HCT116 (cell line): ENCODE measurements around the gene ARHGAP18. TPM values are rescaled to one million over a fixed set of nuclear protein-coding genes. Genes with fewer than 3 reads are reported as not detected.
A peak's percentile ranks its signal among the peaks of the same experiment; 100 is the strongest.

Experiments used
- ATAC-seq: fragments of 200-7000 bp; cut with Tn5 transposase; 2 replicates; pipeline ENCODE4 v1.9.1; 2020; ENCODE audit warnings: mild to moderate bottlenecking, moderate library complexity
- BruUV-seq: library from RNA; stranded (reverse); fragments of 400-500 nt; replicated peaks from 2 replicates; lab custom pipeline; 2021; lab: Mats Ljungman, UMichigan
- CTCF ChIA-PET: fragments of 300-600 bp; sonication (Branson Sonifier 250); formaldehyde crosslinking; loops from one replicate; lab custom pipeline; 2021; ENCODE audit warnings: antibody characterized with exemption; lab: Charles Lee
- POLR2A ChIA-PET: fragments of 300-600, 350-600 bp; sonication (Branson Sonifier 250); formaldehyde crosslinking; loops from one replicate; lab custom pipeline; 2021; ENCODE audit warnings: antibody characterized with exemption; lab: Charles Lee
- RAD21 ChIA-PET, 2 experiments: fragments of 300-600 bp; sonication (Branson Sonifier 250); formaldehyde crosslinking; loops; one replicate each; lab custom pipeline; 2023; ENCODE audit warnings: low total read pairs in 2 of 2; ENCODE audit not compliant: uncharacterized antibody in 2 of 2, unreplicated experiment in 2 of 2, low non-redundant PET in 1 of 2; lab: Charles Lee
- DNase-seq: peaks from one replicate; pipeline ENCODE4 v3.0.0-alpha.2; 2010; ENCODE audit warnings: low read depth, low spot score
- H2AFZ ChIP-seq: fragments of 200-600 bp; shearing (Covaris generic), sonication (generic); 2 replicates; pipeline ENCODE4 v1.6.1; 2017; ENCODE audit warnings: low read depth, mixed run types, mixed read lengths, antibody characterized with exemption, low read length; ENCODE audit not compliant: poor library complexity, severe bottlenecking
- H3K27ac ChIP-seq: 2 replicates; pipeline ENCODE4 v1.5.1; 2012; ENCODE audit warnings: low read depth, low read length
- H3K27me3 ChIP-seq: fragments of 200-600 bp; sonication (generic); 2 replicates; pipeline ENCODE4 v1.6.1; 2016; ENCODE audit warnings: mixed run types, low read length, mixed read lengths; ENCODE audit not compliant: insufficient read depth
- H3K36me3 ChIP-seq, 2 experiments: fragments of 200-500 bp in 1 of 2; fragments of 200-600 bp in 1 of 2; sonication (Bioruptor generic) in 1 of 2; sonication (generic) in 1 of 2; 2 replicates each; pipeline versions ENCODE4 v1.5.1 to v1.6.1; 2014 to 2016; ENCODE audit warnings: low read length in 2 of 2, inconsistent platforms in 1 of 2, mixed read lengths in 1 of 2, mixed run types in 1 of 2; ENCODE audit not compliant: insufficient read depth in 2 of 2, control insufficient read depth in 1 of 2
- H3K4me1 ChIP-seq, 2 experiments: fragments of 200-600 bp in 1 of 2; sonication (generic) in 1 of 2; 2 replicates each; pipeline versions ENCODE4 v1.5.1 to v1.6.1; 2012 to 2017; ENCODE audit warnings: low read length in 2 of 2, inconsistent platforms in 1 of 2, mild to moderate bottlenecking in 1 of 2, mixed read lengths in 1 of 2, mixed run types in 1 of 2, moderate library complexity in 1 of 2; ENCODE audit not compliant: insufficient read depth in 2 of 2, control insufficient read depth in 1 of 2
- H3K4me2 ChIP-seq: fragments of 200-600 bp; sonication (generic); 2 replicates; pipeline ENCODE4 v1.6.1; 2017; ENCODE audit warnings: mixed run types, low read length, mixed read lengths
- H3K4me3 ChIP-seq, 2 experiments: fragments of 200-600 bp in 1 of 2; sonication (generic) in 1 of 2; replicated peaks in 1 of 2; 2 replicates each; pipeline ENCODE4 v1.5.1; 2011 to 2016; ENCODE audit warnings: low read length in 2 of 2, control low read depth in 1 of 2, low read depth in 1 of 2, mild to moderate bottlenecking in 1 of 2, mixed read lengths in 1 of 2, mixed run types in 1 of 2
- H3K79me2 ChIP-seq: fragments of 200-600 bp; sonication (generic); 2 replicates; pipeline ENCODE4 v1.6.1; 2017; ENCODE audit warnings: mild to moderate bottlenecking, mixed run types, low read length, moderate library complexity, mixed read lengths; ENCODE audit not compliant: insufficient read depth
- H3K9ac ChIP-seq: fragments of 200-600 bp; sonication (generic); 2 replicates; pipeline ENCODE4 v1.6.1; 2016; ENCODE audit warnings: low read length, mixed read lengths
- H3K9me2 ChIP-seq: fragments of 200-600 bp; sonication (generic), shearing (Covaris generic); 2 replicates; pipeline ENCODE4 v1.6.1; 2017; ENCODE audit warnings: mixed run types, mild to moderate bottlenecking, moderate library complexity; ENCODE audit not compliant: insufficient read depth
- H3K9me3 ChIP-seq, 2 experiments: fragments of 200-500 bp in 1 of 2; fragments of 200-600 bp in 1 of 2; sonication (Bioruptor generic) in 1 of 2; sonication (generic) in 1 of 2; 2 replicates each; pipeline ENCODE4 v1.6.1; 2014 to 2017; ENCODE audit warnings: low read length in 2 of 2, mixed read lengths in 2 of 2, inconsistent platforms in 1 of 2, low read depth in 1 of 2, mild to moderate bottlenecking in 1 of 2, mixed run types in 1 of 2, moderate library complexity in 1 of 2; ENCODE audit not compliant: control insufficient read depth in 1 of 2, insufficient read depth in 1 of 2
- H4K20me1 ChIP-seq: fragments of 200-600 bp; sonication (generic), shearing (Covaris generic); 2 replicates; pipeline ENCODE4 v1.6.1; 2017; ENCODE audit warnings: mixed run types, mild to moderate bottlenecking, moderate library complexity; ENCODE audit not compliant: insufficient read depth
- CBX3 ChIP-seq: IDR thresholded peaks from 2 replicates; pipeline ENCODE4 v1.6.1; 2012; ENCODE audit warnings: low read depth
- EGR1 ChIP-seq: IDR thresholded peaks from 2 replicates; pipeline ENCODE4 v1.6.1; 2012; ENCODE audit warnings: low read depth
- ELF1 ChIP-seq: IDR thresholded peaks from 2 replicates; pipeline ENCODE4 v1.6.1; 2012; ENCODE audit warnings: low read depth, borderline replicate concordance
- EZH2phosphoT487 ChIP-seq: fragments of 200-600 bp; IDR thresholded peaks from 2 replicates; pipeline ENCODE4 v1.6.1; 2018; ENCODE audit warnings: antibody characterized with exemption, borderline replicate concordance
- POLR2AphosphoS5 ChIP-seq: IDR thresholded peaks from 2 replicates; pipeline ENCODE4 v1.6.1; 2011; ENCODE audit warnings: mild to moderate bottlenecking, low read depth, low read length, moderate library complexity
- SIN3A ChIP-seq: IDR thresholded peaks from 2 replicates; pipeline ENCODE4 v1.6.1; 2012; ENCODE audit warnings: low read depth
- SP1 ChIP-seq: IDR thresholded peaks from 2 replicates; pipeline ENCODE4 v1.6.1; 2012; ENCODE audit warnings: low read depth
- SRF ChIP-seq: IDR thresholded peaks from 2 replicates; pipeline ENCODE4 v1.6.1; 2012; ENCODE audit warnings: low read depth
- YY1 ChIP-seq: IDR thresholded peaks from 2 replicates; pipeline ENCODE4 v1.6.1; 2011; ENCODE audit warnings: low read length, low read depth, moderate library complexity, mild to moderate bottlenecking; ENCODE audit not compliant: insufficient replicate concordance; ENCODE audit errors: extremely low read depth
- ZBTB33 ChIP-seq: IDR thresholded peaks from 2 replicates; pipeline ENCODE4 v1.6.1; 2011; ENCODE audit warnings: mild to moderate bottlenecking, low read length, moderate library complexity; ENCODE audit not compliant: insufficient replicate concordance; ENCODE audit errors: extremely low read depth
- intact Hi-C: fragments of 100-400 bp; cut with micrococcal nuclease; formaldehyde crosslinking; loops from 2 replicates; pipeline ENCODE4 v1.10.0; 2022
- total RNA-seq: library from RNA; stranded (reverse); gene quantifications from one replicate; pipeline ENCODE4 v1.2.1, GENCODE V29; 2021; ENCODE audit not compliant: unreplicated experiment

Gene ARHGAP18
- total RNA-seq, 1 experiment from 2014 or later = 70.3 TPM

- CTCF ChIA-PET = no interaction called here
- intact Hi-C loops = no loop called here
- H3K79me2 ChIP-seq = peaks cover 100% of the 10 kb centered on the region
- H3K4me1 ChIP-seq = peaks cover 82 to 84% of the 10 kb centered on the region in 2 experiments
- peak overlapping the region; percentile 20; the same call in 1 of the 2 replicates for H3K27ac ChIP-seq
- H4K20me1 ChIP-seq = no peaks in the 10 kb centered on the region
- H3K27me3 ChIP-seq = no peaks in the 10 kb centered on the region
- H3K9me2 ChIP-seq = no peaks in the 10 kb centered on the region
- DNase-seq = no peak
- RAD21 ChIA-PET = no interaction called here
- H3K4me3 ChIP-seq = no peak overlapping the region
- BruUV-seq = no TSS peak
- POLR2A ChIA-PET = interaction anchor here (2.2 kb wide), 1 partner anchor 14 kb away, joined by 8 read pairs; no protein-coding TSS in a partner anchor
- no peak overlapping the region for H3K4me2 ChIP-seq
- no peak overlapping the region for H2AFZ ChIP-seq
- no peak overlapping the region for H3K9ac ChIP-seq
- H3K36me3 ChIP-seq = no peaks in the 10 kb centered on the region
- no peak for TF ChIP-seq EGR1
- no peak for TF ChIP-seq YY1
- no peak for TF ChIP-seq SP1
- TF ChIP-seq SRF = no peak
- no peak for TF ChIP-seq ZBTB33
- TF ChIP-seq SIN3A = no peak
- TF ChIP-seq EZH2phosphoT487 = no peak
- no peak for TF ChIP-seq POLR2AphosphoS5
- TF ChIP-seq CBX3 = no peak
- TF ChIP-seq ELF1 = no peak
- ATAC-seq = no peak
- H3K9me3 ChIP-seq = no peaks in the 10 kb centered on the region
Measured at GRCh38 chr6:129698430-129698829, 11.5 kb downstream of the ARHGAP18 start.
